ENCODE data around the gene PAOX. TPM values are rescaled to one million over a fixed set of nuclear protein-coding genes. Genes with fewer than 3 reads are reported as not detected.
A peak's percentile ranks its signal among the peaks of the same experiment; 100 is the strongest.

The PAOX gene
- total RNA-seq, 2 experiments from 2014 or later, result 5.8 to 6.5 TPM

- peaks cover 25% of the 10 kb centered on the region for H3K4me1 Mint-ChIP-seq (ENCODE audit: low read depth)
- peaks cover 10% of the 10 kb centered on the region for H3K36me3 Mint-ChIP-seq (ENCODE audit: low read depth)
- H3K4me3 Mint-ChIP-seq, result no peak overlapping the region
- ChIA-PET CTCF (no interaction called here), POLR2A (no interaction called here)
- H3K27me3 Mint-ChIP-seq (ENCODE audit: low read depth), result peaks cover 5% of the 10 kb centered on the region
- ATAC-seq (no peak), DNase-seq (no peak)
- H3K9me3 Mint-ChIP-seq (ENCODE audit: insufficient read depth), result peaks cover 4% of the 10 kb centered on the region
- peak overlapping the region; percentile 34 for H3K27ac Mint-ChIP-seq
These were observed 61.7 kb downstream of the PAOX start for GRCh38 chr10:133440633-133441285.

Small RNA genes within 50 kb of the gene (microRNA-seq; reads per million reads assigned to microRNA genes)
- gene MIR3944, result not detected

Other genes starting within 250 kb of the PAOX start
- under 1 TPM; 0.21 to 0.32 TPM for gene KNDC1, start 219.0 kb upstream of the PAOX start, total RNA-seq
- not detected for gene UTF1, start 149.0 kb upstream of the PAOX start, total RNA-seq
- gene VENTX, start 141.4 kb upstream of the PAOX start, total RNA-seq, result not detected
- 10 to 100 TPM; 69.9 to 75.5 TPM for gene ADAM8, start 102.4 kb upstream of the PAOX start, total RNA-seq
- 10 to 100 TPM; 53.5 to 59.0 TPM for gene TUBGCP2, start 70.4 kb upstream of the PAOX start, total RNA-seq
- gene ZNF511, start 70.3 kb upstream of the PAOX start, total RNA-seq, result 10 to 100 TPM; 61.4 to 62.6 TPM
- not detected for gene CALY, start 42.4 kb upstream of the PAOX start, total RNA-seq
- gene PRAP1, start 31.9 kb upstream of the PAOX start, total RNA-seq, result not detected
- gene FUOM, start 21.2 kb upstream of the PAOX start, total RNA-seq, result 10 to 100 TPM; 12.4 to 13.4 TPM
- gene ECHS1, start 5.9 kb upstream of the PAOX start, total RNA-seq, result 10 to 100 TPM; 47.0 to 48.5 TPM
- gene MTG1, start 14.9 kb downstream of the PAOX start, total RNA-seq, result 10 to 100 TPM; 51.8 to 54.8 TPM
- gene SPRN, start 45.4 kb downstream of the PAOX start, total RNA-seq, result not detected
- gene SCART1, start 74.7 kb downstream of the PAOX start, total RNA-seq, result 1 to 10 TPM; 2.0 to 2.7 TPM
- gene CYP2E1, start 148.1 kb downstream of the PAOX start, total RNA-seq, result under 1 TPM in 1 of 2 experiments, not detected in 1; 0.13 TPM
- under 1 TPM in 1 of 2 experiments, not detected in 1; 0.21 TPM for gene SYCE1, start 186.3 kb downstream of the PAOX start, total RNA-seq
- not detected for gene FRG2B, start 247.5 kb downstream of the PAOX start, total RNA-seq

Measured in activated CD8-positive, alpha-beta T cell treated with anti-CD3 and anti-CD28 coated beads, Interleukin-2, amount 10 ng/mL, durations not matched to agents 7 days and 5 days (primary cell).